HG02973 (cell line): ENCODE results near the gene HOXA9.

Experiments used
- ATAC-seq: cut with Tn5 transposase; IDR thresholded peaks from one replicate; pipeline ENCODE4 v1.9.1; 2021; ENCODE audit warnings: moderate library complexity; ENCODE audit not compliant: unreplicated experiment

The HOXA9 gene

GRCh38 chr7:27166531-27167505 is 1.5 kb upstream of the HOXA9 start:
- no peak for ATAC-seq

DNA sequence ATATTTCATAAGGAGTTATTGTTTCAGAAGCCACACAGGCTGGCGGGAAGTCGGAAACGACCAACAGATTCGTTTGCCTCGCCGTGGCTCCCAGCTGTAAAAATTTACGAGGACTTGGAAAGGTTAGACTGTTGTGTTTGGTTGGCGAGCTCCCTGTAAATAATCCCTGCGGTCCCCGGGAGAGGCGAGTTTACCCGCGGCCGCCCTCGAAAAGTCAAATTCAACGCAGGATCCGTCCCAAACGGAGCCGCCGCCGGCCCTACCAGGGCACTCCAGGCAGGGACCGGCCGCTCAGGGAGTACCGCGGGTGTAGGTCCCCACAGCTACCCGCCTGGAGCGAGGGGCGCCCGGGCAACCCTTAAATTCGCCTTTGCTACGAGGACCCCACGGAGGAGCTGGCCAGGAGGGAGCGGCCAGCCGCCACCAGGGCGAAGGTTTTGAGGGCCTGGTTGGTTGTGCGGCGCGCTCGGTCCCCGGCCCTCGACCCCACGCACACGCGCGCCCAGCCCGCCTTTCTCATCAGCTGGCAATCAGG is 726 bp upstream of the HOXA9 start:
- no peak for ATAC-seq

DNA sequence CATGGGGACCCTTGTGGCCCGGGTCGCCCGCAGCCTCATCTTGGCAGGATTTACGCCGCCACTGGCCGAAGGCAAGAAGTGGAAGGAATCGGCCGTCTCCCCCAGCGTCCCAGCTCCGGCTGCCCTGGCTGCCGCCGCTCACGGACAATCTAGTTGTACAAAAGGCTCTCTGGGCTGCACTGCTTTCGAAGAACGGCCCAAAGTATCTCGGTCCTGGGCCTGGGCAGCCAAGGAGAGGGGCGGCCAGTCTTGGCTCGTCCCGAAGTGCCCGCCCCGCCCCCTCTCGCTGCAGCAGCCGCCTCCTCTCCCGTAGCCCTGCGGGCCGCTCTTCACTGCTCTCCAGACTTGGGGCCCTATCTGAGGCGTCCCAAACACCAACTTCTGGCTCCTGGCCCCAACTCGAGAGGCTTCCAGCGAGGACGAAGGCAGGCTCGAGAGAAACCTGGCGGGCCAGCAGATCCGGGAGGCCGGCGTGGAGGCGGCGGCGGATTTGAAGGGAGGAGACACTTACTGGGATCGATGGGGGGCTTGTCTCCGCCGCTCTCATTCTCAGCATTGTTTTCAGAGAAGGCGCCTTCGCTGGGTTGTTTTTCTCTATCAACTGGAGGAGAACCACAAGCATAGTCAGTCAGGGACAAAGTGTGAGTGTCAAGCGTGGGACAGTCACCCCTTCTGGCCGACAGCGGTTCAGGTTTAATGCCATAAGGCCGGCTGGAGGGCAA is 809 bp downstream of the HOXA9 start:
- no peak for ATAC-seq

DNA sequence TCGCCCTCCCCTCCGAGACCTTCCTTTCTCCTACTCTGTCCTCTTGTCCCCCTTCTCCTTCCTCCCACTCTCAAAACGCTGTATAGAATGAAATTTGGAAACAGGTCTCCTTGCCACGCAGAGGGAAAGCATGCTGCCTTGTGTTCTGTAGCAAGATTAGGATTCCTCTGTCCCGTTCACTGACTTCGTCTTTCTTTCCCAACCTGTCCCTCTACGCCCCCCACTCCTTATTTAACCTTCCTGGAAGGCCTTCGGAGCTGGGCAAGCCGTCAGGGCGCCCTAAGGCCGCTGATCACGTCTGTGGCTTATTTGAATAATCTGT is 1.3 kb downstream of the HOXA9 start:
- no peak for ATAC-seq

- ATAC-seq = no peak
Measured at GRCh38 chr7:27163288-27164044, 1.9 kb downstream of the HOXA9 start.

- ATAC-seq = no peak
Measured at GRCh38 chr7:27162561-27163287, 2.6 kb downstream of the HOXA9 start.

DNA sequence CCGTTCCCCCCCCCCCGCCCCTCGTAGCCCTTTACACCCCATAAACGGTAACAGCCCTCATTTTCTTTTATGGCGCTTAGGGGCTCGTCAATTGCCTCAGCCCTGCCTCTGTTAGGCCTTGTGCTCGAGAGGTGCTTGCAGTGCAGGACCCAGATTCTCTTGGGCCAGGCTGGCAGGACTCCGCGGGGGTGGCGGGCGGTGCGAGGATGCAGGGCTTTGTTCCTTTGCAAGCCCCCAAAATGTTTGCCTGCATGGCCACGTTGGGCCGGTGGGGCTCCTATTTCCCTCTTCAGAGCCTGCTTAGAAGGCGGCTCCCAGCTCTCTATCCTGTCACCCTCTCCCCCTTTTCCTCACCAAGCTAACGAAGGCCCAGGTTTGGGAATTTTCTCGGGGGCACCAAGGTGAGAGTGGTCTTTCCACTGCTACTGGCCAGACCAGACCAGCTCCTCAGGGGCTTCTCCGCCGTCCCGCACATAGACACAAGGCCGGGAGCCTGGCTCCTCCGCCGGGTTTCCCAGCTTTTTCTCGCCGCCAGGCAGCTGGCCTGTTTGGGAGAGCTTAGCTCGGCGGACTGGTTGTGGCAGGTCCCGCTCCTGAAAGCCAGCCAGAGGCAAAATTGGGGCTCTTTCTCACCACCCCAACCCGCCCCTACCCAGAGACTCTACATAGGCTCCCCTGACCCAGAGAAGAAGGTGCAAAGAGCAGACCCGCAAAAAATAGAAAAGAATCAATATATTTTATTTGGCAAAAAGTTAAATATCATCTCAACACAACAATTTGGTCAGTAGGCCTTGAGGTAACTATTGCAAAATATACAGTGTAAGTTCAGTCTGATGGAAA is 3.4 kb downstream of the HOXA9 start:
- no peak for ATAC-seq

GRCh38 chr7:27161214-27161720 is 4.1 kb downstream of the HOXA9 start:
- ATAC-seq = no peak

- ATAC-seq = no peak
Measured at GRCh38 chr7:27160546-27161213, 4.7 kb downstream of the HOXA9 start.

GRCh38 chr7:27160145-27160545 is 5.2 kb downstream of the HOXA9 start:
- no peak for ATAC-seq

DNA sequence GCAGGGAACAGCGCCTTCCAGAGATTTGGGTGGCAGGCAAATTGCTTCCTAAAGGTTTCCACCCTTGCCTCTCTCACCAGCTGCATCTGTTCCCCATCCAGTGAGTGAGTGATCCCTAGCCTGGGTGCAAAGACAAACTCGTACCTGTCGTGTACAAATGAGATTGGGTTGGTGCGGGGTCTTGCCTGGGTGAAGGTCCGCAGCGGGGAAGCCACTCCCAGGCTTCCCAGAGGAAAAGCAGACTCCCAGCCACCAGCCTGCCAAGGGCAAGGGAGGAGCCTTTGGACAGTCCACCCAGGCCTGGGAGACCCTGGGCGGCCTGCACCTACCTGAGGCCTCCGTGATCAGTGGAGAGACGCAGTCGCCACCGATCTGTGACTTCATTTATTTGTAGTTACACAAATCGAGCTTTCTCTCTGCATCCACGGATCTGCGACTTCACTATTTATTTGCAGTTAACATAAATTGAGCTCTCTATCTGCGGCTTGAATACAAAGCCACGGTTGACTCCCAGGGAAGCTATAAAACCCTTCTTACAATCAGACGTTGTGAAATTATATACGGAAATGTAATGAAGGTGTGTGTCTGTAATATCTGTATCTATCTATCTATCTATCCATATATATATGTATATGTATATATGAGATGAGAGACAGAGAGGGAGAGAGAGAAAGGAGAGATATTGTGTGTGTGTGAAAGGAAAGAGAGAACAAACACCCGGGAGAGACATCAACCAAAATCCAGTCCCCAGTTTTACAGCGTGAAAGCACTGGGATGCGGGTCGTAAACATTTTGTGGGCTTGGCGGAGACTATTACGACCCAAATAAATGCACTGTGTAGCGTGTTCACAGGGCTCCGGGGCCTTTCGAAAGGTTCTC is 5.8 kb downstream of the HOXA9 start:
- ATAC-seq = no peak

GRCh38 chr7:27158436-27159265 is 6.7 kb downstream of the HOXA9 start:
- no peak for ATAC-seq

- ATAC-seq = no peak
Measured at GRCh38 chr7:27157702-27158431, 7.5 kb downstream of the HOXA9 start.

DNA sequence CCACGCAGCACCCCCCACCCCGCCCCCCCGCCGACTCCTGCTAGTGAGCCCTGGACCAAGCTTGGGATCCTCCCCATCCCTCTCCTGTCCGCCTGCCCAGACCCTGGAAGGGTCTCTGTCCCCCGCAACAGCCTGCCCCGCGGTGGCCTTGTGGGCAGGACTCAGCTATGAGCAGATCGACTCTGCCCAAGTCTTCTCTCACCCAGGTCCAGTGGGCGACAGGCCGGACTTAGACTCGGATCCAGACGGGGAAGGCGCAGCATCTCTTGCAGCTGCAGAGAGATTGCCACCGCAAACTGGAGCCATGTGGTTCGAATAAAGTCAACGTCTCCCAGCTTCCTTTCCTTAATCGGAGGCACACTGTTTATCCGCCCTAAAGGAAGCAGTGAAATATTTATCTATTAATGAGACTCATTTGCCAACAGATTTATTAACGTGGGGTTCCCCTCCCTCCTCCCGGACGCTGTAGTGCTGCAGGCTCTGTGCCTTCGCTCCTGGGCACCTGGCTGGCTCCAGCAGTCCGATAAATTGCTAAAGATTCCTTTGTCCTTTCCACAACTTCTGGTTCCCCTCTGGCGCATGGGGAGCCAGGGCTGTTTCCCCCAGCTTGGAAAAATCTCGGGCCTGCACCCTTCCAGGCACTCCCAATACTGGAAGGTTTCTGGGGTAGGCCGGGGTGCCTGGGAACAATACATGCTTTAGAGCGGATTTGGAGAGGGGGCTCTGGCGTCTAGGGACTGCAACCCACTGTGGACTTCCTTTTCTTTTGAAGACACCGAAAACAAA is 8.2 kb downstream of the HOXA9 start:
- ATAC-seq = no peak

- no peak for ATAC-seq
Measured at GRCh38 chr7:27156508-27156898, 8.8 kb downstream of the HOXA9 start, which contains the start of gene HOXA7. Gene HOXA7, minus strand, starts transcription at chr7:27156675. Its CDS starts 130 bp downstream, at chr7:27156545.
